Right ventricle myocardium inferior (tissue), 1 donor: ENCODE data around the gene SVIL. TPM values are rescaled to one million over a fixed set of nuclear protein-coding genes. Genes with fewer than 3 reads are reported as not detected.
"Not testable (repeated sequence)": the region's sequence is repeated elsewhere in the genome, so short reads cannot be mapped to it uniquely, and the experiment has no call there.

Experiments used
- ATAC-seq: fragments of 200-7000 bp; cut with Tn5 transposase; one replicate; pipeline ENCODE4 v1.9.1; 2020; ENCODE audit warnings: mild to moderate bottlenecking, moderate library complexity
- DNase-seq: peaks from one replicate; pipeline ENCODE4 v3.0.0; 2021; ENCODE audit errors: missing footprints
- intact Hi-C: fragments of 100-400 bp; cut with DNase I; formaldehyde crosslinking; loops from one replicate; pipeline ENCODE4 v1.11.0; 2022
- total RNA-seq: library from RNA; stranded (reverse); fragmentation: NEBNext Ultra II Directional; extraction: Animal tissue kit (Norgen Biotek cat#: 25700); gene quantifications from one replicate; pipeline ENCODE4 v1.2.1, GENCODE V29; 2021
- donor health status: DM: no; HTN: yes; CAD: no; lungs with severe emphysema.

Gene SVIL
- total RNA-seq, 1 donor from 2014 or later, result 327 TPM

GRCh38 chr10:29469481-29470354 is 165.1 kb downstream of the SVIL start:
- intact Hi-C loops, result no loop called here
- DNase-seq, result no peak
- ATAC-seq, result no peak

GRCh38 chr10:29465384-29465783 is 169.4 kb downstream of the SVIL start:
- DNase-seq, result no peak
- intact Hi-C loops, result no loop called here
- ATAC-seq, result no peak

GRCh38 chr10:29464671-29465171 is 170.1 kb downstream of the SVIL start:
- intact Hi-C loops, DNase-seq: not testable (repeated sequence)
- ATAC-seq, result peak; percentile 82

GRCh38 chr10:29461042-29461441 is 173.7 kb downstream of the SVIL start:
- intact Hi-C loops, result no loop called here
- ATAC-seq (no peak), DNase-seq (no peak)

GRCh38 chr10:29458190-29458589 is 176.6 kb downstream of the SVIL start:
- DNase-seq, ATAC-seq, intact Hi-C loops: not testable (repeated sequence)

GRCh38 chr10:29455095-29455494 is 179.7 kb downstream of the SVIL start:
- no peak for DNase-seq
- no peak for ATAC-seq
- intact Hi-C loops, result no loop called here

- ATAC-seq, result no peak
These were observed 180.5 kb downstream of the SVIL start for GRCh38 chr10:29454250-29454649.

GRCh38 chr10:29452546-29452945 is 182.2 kb downstream of the SVIL start:
- ATAC-seq (no peak), DNase-seq (no peak)
- intact Hi-C loops, result no loop called here

More at GRCh38 chr10:29454250-29454649, 180.5 kb downstream of the SVIL start:
- DNase-seq, result no peak
- intact Hi-C loops, result no loop called here

GRCh38 chr10:29451946-29452345 is 182.8 kb downstream of the SVIL start:
- ATAC-seq (no peak), DNase-seq (no peak)
- intact Hi-C loops, result no loop called here

- no peak for DNase-seq
- intact Hi-C loops, result no loop called here
- no peak for ATAC-seq
These were observed 184.4 kb downstream of the SVIL start for GRCh38 chr10:29450405-29450804.

- ATAC-seq (peak; percentile 91), DNase-seq (peak; percentile 93)
- intact Hi-C loops, result loop anchor here (5.0 kb wide), 2 partner anchors 37 to 62 kb away; no protein-coding TSS in a partner anchor
These were observed 185.8 kb downstream of the SVIL start for GRCh38 chr10:29448756-29449592.

- DNase-seq, result no peak
These were observed 186.6 kb downstream of the SVIL start for GRCh38 chr10:29448125-29448524.

GRCh38 chr10:29446327-29446726 is 188.4 kb downstream of the SVIL start:
- ATAC-seq (no peak), DNase-seq (no peak)
- intact Hi-C loops, result loop anchor here (5.0 kb wide), 2 partner anchors 34 to 59 kb away; no protein-coding TSS in a partner anchor

More at GRCh38 chr10:29448125-29448524, 186.6 kb downstream of the SVIL start:
- intact Hi-C loops, result loop anchor here (5.0 kb wide), 2 partner anchors 36 to 61 kb away; no protein-coding TSS in a partner anchor
- ATAC-seq, result peak; percentile 49

GRCh38 chr10:29443745-29444523 is 190.8 kb downstream of the SVIL start:
- intact Hi-C loops, result no loop called here
- ATAC-seq, result no peak
- no peak for DNase-seq

GRCh38 chr10:29440981-29441380 is 193.8 kb downstream of the SVIL start:
- intact Hi-C loops, result no loop called here
- ATAC-seq (no peak), DNase-seq (no peak)

GRCh38 chr10:29439005-29439404 is 195.8 kb downstream of the SVIL start:
- not testable (repeated sequence) for DNase-seq

GRCh38 chr10:29438271-29438670 is 196.5 kb downstream of the SVIL start:
- intact Hi-C loops, result no loop called here
- DNase-seq, result no peak
- ATAC-seq, result no peak

More at GRCh38 chr10:29439005-29439404, 195.8 kb downstream of the SVIL start:
- intact Hi-C loops, ATAC-seq: not testable (repeated sequence)

GRCh38 chr10:29437871-29438270 is 196.9 kb downstream of the SVIL start:
- intact Hi-C loops, result no loop called here
- DNase-seq (no peak), ATAC-seq (no peak)
